HG03159 (cell line): ENCODE measurements around the gene CDK8.

Experiments used
- ATAC-seq: cut with Tn5 transposase; IDR thresholded peaks from one replicate; pipeline ENCODE4 v1.9.1; 2021; ENCODE audit warnings: mild to moderate bottlenecking, moderate library complexity; ENCODE audit not compliant: unreplicated experiment

The CDK8 gene

DNA sequence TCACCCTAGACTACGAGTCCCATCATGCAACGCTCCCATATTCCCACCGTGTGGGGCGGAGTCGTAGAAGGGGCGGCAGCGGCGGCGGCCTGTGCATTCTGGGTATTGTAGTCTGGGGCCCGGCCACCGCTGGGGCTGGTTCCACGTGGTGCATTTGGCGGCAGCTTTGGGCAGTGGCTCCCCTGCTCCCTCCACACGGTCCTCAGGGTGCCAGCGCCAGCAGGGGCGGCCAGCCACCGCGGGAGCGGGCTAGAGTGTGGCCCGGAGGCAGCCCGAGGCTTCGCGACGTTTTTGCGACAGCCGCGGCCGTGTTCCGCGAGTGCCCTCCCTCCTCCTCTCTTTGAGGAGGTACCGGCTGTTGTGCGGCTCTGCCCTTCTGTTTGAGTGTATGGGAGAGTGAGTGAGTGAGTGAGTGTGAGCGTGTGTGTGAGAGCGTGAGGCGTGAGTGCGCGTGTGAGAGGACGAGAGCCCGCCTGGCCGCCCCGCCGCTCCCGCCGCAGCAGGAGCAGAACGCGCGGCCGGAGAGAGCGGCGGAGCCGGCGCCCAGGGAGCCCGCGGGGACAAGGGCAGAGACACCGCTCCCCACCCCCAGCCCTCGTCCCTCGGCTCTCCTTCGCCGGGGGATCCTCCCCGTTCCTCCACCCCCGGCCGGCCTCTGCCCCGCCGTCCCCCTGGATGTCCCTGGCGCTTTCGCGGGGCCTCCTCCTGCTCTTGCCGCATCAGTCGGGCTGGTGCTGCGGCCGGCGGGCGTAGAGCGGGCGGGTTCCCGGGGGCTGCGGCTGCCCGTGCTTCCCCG, at the start of gene CDK8:
CDK8 (plus strand) TSS at position 343 of the 796 bp plus-strand sequence. CDS start 513 bp downstream, outside the sequence.
- peak; percentile 89 for ATAC-seq

DNA sequence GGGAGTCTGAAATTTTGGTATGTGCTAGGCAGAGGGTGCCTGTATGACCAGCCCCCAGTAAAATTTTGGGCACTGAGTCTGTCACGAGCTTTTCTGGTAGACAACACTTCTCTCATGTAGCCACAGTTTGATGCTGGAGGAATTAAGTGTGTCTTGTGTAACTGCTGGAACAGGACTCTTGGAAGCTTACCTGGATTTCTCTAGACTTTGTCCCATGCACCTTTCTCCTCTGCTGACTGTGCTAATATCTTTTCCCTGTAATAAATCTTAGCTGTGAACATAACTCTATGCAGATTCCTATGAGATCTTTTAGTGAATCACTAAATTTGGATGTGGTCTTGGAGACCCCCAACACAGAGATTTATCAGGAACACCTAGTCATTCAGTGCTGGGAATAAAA, 45.6 kb upstream of the CDK8 start:
- ATAC-seq = no peak

DNA sequence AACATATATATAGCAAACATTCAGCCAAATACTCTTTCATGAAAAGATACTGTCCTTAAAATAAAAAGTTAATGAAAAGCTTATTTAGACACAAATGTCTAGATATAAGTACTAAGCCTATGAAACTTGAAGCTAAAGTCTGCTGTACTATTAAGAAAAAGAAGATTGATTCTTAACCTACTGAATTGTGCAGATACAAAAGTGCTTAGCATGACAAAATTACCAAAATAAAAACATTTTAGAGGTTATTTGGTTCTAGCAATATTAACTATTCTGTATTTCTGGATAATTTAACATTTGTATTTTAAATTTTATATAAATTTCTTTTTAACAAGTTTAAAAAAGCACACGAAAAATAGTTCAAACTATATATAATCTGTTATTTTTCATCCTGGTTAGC, 40.6 kb upstream of the CDK8 start:
- no peak for ATAC-seq

DNA sequence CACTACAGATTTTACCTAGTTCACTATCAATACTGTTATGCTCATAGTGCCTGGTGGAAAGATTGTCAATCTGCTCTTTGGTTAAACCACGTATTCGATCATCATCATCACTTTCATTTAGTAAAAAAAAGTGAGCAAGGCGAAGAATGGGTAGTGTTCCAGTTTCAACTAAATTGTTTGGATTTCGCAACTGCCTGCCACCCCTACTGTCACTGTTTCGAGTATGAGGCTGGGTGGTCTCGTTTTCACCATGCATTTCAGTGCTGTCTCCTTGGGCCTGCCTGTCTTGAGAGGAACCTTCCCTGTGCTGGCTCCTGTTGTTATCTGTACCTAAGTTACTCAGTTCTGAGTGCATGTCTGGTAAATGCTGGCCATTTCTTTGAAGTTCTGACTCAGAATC, 39.9 kb upstream of the CDK8 start:
- no peak for ATAC-seq

DNA sequence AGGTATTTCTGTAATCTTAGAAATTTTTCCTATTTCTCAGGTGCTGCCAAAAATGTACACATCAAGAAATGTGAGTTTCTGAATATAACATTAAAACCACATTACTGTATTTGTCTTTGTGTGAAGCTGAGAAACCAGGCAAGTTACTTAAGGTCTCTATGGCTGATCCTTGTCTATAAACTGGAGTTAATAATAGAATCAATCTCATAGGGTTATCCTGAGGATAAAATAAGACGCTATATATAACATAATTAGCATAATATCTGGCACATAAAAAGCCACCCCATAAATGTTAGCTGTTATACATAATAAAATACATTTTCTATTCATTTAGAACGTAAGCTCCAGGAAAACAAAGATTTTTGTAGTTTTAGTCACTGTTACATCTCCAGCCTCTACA, 37.9 kb upstream of the CDK8 start:
- ATAC-seq = no peak

DNA sequence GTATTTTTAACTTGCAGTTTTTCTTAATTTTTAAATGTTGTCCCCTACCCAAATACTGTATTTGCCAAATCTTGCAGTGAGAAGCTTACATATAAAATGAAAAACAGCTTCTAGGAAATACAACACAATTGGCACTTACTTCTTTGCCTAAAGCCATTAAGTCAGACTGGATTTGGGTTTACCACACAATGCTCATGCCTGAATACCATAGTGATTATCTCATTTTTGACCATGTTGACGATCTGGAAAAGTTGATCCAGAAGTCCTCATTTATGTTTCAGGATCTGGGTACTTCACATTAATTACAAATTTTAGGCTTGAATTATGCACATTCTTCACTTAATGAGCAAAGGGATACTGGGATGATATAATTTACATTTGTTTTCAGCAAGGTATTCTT, 34.2 kb upstream of the CDK8 start:
- no peak for ATAC-seq

DNA sequence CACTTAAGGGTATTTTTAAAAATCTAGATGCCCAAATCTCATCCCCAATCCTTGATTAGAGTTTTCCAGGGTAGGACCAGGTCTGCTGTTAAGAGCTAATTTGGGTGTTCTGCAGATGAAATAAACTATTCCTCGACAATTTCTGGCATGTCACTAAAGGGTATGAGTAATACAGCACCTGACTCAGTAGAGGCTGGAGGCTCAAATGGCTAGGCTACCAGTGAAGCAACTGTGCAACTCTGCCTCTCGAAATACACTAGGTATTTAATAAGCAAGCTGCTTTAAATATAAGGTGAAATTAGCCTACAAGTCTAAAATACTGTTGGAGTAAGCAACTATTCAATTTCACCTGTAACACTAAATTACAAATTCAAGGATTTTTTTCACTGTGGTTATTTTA, 33.4 kb upstream of the CDK8 start:
- ATAC-seq = no peak

DNA sequence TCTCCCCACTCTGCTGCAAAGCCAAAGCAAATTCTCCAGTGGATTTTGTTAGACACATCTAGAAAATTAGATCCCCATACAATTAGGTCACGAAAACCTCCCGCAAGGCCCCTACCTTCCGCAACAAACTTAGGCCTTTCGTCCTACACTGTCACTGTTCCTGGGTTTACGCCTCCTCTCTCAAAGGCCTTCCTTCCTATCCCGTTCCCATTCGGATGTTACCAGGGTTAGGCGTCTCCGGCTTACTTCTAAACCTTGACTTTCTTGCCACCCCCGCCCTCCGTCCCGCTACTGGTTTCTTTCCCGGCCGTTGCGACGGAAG, 32.6 kb upstream of the CDK8 start:
- ATAC-seq = peak; percentile 10

DNA sequence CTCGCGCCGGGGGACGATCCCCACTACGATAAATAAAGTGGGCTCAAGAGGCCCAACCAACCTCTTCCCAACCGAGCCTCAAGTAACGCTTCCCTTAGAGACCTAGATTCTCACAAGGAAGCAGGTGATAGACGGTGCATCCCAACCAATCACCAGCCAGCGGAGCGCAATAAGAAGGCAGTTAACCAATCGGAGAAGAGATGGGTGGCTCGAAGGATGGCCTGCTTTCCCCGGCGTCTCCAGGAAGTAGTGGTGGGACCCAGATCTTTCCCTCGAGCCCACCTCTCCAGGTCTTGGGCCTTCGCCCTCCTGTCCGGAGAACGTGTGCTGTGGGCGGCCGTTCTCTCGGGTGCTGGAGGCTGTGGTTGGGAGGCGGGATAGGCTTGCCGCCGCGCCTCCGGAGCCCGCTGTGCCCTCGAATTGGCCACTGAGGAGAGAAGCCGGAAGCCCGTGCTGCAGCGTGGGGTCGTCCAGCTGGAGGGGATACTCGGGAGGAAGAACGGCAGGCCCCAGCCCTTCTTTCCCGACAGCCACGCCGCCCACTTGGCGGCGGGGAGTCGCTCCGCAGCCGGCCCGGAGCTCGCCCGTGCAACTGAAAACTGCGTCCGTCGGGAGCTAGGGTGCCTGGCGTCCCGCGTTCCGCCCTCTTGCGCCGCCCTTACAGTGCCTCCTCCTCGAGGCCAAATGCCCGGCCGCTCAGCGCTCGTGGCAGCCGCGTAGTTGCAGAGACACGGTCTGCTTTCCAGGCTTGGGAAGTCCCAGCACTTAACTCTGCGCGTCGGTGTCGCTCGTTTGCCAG, 32.0 kb upstream of the CDK8 start, which contains the start of gene RNF6:
RNF6 (minus strand) TSS at position 594 of the 799 bp plus-strand sequence. CDS start 2,665 bp downstream, outside the sequence.
- ATAC-seq = peak; percentile 98

DNA sequence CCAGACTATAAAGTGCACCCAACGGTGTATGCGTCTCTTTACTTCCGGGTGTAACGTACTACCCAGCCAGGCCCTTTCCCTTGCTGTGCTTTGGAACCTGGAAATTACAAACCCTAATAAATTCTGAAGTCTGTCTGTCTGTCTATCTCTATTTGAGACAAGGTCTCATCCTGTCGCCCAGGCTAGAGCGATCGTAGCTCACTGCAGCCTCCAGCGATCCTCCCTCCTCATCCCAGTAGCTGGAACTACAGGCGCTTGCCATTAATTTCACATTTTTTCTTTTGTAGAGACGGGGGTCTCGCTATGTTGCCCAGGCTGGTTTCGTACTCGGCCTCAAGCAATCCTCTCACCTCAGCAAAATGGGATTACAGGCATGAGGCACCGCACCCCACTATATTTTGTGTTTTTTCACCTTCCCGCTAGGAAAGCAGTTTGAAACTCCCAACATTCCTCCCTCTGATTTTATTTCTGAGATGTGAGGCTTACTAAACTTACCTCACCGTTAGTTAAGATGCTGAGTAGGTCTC, 31.3 kb upstream of the CDK8 start:
- ATAC-seq = peak; percentile 45

DNA sequence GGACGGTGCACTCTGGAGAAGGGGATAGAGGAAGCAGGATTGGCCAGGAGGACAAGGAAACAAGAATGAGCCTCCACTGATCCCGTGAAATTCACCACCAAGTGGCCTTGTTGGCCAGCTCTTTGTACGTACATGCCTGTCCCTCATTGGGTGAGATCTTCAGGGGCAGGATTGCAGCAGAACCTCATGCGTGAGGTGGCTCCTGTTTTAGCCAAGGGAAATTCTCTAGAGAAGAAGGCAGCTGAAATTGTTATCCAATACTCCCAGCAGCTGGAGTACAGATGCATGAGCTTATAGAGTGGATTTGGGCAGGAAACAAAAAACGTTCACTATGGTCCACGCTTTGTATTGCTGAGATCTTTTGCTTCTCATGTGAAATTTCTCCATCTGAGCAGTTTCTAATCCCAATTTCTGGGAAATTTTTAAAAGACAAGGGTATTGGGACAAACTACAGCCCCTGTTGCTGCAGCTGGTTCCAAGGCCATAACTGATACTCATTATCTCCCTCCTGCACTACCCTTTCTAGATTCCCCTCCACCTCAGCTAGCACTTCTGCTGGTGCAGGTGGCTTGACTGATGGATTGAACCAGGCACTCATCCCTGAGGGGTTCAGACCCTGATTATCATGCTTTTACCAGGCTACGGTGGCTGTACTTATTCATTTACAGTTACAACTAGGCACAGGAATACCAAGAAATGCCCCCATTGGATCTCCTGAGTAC, 27.9 kb upstream of the CDK8 start:
- no peak for ATAC-seq

DNA sequence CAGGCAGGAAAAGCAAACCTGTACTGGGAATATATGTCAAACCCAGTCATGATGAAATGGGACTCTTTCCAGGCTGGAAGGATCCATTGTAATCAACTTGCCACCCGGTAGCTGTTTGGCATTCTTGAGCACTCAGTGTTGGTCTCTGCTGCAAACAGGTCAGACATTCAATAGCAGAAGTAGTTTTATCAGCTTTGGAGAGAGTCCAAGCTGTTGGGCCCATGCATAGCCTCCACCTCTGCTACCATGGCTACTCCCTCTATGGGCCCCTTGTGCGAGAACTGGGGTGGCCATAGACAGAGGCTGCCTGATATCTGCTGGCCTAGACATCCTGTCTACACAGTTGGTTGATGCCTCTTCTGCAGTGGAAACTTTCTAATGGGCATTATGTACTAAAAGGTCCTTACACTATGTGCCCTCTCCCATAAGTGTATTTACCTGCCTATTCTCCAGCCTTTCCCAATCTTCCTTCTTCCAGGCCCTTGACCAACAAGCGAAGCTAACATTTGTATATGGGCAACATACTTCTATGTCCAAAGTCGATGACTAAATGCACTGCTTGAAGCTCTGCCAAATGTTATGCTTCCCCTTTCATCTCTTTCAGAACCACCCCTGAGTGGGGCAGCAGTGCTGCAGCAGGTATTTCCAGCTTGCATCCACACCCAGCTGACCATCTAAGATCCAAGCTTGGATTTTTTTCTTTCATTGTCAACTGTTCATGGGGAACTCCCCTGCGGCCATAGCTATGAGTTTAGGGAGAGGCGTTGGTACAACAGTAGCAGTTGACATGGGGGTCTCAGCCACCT, 26.6 kb upstream of the CDK8 start:
- ATAC-seq = no peak

DNA sequence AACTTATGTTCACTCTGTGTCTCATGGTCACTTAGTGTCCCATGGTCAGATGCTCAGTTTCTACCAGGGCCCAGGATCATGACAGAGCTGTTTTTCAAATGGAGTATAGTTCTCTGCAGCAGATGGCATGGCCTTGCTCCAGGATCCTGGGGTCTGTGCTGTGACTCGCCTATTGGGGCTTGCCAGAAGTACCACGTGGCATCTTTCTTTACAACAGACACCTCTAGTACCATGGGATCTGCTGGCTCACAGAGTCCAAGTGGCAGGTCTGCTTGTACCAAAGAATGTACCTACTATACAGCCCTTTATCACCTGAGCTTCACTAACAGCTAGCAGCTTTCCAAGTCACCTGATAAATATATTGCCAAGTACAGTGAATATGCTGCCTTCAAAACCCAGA, 25.8 kb upstream of the CDK8 start:
- ATAC-seq = no peak

DNA sequence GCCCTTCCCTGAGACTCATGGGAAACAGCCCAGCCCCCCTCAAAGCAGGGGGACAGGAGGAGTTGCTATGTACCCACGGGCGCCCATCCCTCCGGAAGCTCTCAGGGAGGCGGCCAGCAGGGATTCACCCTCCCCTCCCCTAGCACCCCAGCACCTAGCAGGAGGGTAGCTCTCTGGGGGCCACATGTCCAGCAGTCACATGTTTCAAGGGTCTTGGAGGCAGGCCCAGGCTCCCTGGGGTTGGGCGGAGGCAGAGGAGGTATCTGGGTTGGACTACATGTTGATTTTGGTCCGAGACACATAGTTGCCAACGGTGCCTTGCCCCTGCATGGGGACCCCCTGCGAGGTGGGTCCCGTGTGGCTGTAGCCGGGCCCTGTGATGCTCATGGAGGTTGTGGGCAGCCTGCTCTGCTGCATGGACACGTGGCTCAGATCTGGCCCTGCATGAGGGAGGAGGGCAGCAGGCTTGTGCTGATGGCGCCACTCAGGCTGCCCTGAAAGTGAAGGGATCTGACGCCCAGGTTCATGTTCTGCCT, 24.8 kb upstream of the CDK8 start:
- ATAC-seq = no peak

DNA sequence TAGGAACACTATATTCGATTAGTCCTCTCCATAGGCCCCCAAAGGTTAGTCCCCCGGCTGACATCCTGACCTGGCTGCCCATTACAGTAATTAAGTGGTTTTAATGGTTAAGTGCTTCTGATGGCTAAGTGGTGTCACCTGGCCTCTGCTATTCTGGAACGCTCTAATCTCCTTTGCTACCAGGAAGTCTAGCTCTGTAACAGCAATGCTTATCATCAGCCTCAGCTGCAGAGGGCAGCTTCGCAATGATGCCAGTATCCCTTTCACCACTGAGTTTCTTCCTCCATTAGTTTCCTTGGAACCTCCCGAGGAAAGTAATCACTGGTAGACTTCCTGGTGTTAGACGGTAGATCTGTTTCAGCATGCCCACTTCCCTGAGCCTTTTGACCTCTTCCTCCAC, 23.2 kb upstream of the CDK8 start:
- no peak for ATAC-seq

DNA sequence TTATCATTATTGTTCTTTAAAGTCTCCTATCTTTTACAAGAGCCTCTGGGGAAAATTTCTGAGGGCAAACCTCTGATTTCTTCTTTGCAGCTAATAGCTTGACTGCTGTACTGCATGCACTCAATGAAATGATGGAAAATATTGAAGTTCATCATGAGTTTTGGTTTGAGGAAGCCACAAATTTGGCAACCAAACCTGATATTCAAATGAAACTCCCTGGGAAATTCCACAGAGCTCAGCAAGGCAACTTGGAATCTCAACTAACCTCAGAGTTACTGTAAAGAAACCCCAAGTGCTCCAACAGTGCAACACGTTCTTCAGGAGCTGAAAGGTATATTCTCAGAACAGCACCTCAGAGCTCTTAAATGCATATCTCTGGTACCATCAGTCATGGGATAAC, 17.6 kb upstream of the CDK8 start:
- ATAC-seq = no peak

DNA sequence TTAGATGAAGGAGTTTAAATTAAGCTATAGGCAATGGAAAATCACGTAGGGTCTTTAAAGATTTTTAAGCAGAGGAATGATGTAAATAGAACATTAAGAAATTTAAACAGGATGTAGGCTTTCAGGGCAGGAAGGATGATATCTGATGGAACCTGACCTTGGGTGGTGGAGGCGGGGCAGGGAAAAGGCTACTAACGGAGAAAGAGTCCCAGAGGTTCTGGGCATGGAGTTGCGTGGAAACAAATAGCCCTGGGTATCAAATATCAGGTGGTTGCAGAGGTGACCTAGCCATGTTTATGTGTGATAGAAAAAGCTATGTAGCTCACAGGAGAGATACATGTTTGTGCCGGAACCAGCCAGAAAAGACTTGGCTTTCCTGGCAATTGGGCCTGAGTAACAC, 7.8 kb upstream of the CDK8 start:
- ATAC-seq = no peak

DNA sequence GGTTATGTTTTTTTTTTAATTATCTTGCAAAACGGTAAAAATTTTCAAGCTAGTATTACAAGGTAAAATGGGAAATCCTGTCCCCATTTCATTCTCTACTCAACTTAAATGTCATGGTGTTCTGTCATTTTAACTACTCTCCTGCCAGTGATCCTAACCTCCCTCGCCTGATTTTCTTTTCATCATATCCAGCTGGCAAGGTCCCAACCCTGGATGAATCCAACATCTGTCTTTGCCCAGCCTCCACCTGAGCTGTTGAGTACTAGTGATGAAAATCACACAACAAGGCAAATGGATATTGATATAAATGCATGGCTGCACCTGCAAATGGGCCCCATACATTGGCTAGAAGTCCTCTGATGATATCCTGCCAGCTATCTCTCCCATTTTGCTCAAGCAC, 6.9 kb upstream of the CDK8 start:
- ATAC-seq = no peak

DNA sequence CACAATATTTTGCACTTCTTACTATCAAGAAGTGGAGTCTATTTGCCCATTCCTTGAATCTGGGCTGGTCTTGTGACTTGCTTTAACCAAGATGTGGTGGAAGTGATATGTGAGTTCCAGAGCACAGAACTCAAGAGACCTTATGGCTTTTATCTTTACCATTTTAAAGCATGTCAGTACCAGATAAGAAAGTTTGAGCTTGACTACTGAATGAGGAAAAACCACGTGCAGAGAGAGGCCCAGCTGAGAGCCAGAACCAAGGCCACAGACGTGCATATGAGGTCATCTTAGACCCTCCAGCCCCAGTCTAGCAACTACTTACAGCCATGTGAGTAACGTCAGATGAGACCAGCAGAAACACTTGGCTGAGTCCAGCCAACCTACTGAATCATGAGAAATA, 6.3 kb upstream of the CDK8 start:
- ATAC-seq = no peak

DNA sequence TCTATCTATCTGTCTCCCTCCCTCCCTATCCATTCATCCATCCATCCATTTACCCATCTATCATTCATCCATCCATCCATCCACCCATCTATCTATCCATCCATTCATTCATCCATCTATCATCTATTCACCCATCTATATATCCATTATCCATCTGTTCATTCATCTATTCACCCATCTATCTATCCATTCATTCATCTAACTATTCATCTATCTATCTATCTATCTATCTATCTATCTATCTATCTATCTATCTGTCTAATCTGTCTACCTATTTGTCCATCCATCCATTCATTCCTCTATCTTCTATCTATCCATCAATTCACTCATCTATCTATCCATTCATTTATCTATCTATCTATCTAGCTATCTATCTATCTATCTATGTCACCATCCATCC, 4.4 kb upstream of the CDK8 start:
- ATAC-seq = no peak
